Left hindlimb (tissue), 1 donor: ENCODE measurements around the gene ARNT2.

Source experiments
- DNase-seq: peaks from one replicate; pipeline ENCODE4 v3.0.0-alpha.2; 2018

The ARNT2 gene

GRCh38 chr15:80523746-80524145, 119.6 kb downstream of the ARNT2 start:
- no peak for DNase-seq

- no peak for DNase-seq
Measured at GRCh38 chr15:80525853-80526252, 121.7 kb downstream of the ARNT2 start.

DNA sequence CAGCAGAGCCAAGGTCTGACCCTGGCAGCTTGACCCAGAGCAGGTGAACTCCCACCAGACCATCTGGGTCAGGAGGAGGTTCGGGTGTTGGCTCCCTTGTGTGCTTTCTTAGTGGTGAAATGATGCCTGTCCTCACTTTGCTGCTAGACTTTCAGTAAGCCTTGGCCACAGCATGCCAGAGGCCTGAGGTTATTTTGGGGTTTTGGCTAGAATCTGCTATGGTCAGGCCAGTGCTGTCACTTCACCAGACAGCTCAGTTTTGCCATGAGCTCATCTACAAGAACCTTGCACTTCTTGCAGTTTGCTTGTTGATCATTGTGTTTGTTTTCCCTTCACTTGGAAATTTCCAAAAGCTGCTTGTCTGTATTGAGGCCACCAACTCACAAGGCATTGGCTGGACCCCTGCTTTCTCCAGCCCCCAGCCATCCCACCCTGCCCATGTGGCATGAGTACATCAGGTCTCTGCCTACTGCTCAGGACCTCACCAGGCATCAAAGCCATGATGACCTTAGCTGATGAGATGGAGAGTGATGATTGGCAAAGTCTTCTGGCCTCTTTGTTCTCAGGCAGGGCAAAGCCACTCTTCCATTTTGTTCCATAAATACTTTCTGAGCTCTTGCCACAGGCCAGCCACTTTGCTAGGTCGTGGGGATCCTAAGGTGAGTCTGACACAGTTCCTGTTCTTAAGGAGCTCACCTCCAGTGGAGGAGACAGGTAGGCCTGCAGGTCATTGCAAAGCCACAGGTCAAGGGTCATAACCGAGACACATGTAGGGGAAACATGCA, 122.6 kb downstream of the ARNT2 start:
- no peak for DNase-seq

DNA sequence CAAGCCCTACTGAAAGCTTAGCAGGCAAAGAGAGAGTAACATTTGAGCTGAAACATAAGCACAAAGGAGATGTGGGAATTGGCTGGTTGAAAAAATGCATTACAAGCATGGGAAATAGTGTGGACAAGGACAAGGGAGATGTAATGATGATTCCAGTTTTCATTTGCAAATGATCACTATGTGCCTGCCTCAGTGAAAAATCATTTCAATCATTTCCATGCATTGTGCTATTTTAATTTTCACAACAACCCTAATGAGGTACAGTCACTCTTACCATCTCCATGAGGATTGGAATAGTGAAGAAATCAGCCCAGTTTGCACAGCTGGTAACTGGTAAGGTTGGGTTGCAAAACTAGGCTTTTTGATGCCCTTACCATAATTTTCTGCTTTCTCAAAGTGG, 123.2 kb downstream of the ARNT2 start:
- DNase-seq = no peak

DNA sequence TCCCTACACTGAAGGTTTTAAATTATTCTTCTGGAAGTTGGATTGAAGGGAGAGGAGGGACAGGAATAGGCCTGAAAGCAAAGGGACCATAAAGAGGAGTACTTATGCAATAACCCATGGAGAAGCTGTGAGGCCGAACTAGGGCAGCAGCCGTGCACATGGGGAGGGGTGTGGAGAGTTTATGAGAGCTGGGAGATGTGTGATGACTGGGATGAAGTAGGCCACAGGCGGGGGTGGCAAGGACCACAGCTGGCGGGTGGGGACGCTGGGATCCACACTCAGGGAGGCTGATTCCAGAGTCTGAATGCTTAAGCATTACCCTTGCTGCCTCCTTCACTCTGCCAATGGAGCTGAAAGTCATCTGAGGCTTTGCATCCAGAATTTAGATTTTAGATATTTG, 123.8 kb downstream of the ARNT2 start:
- DNase-seq = no peak

- no peak for DNase-seq
Measured at GRCh38 chr15:80530737-80531365, 126.7 kb downstream of the ARNT2 start.

GRCh38 chr15:80531388-80531787, 127.2 kb downstream of the ARNT2 start:
- no peak for DNase-seq

DNA sequence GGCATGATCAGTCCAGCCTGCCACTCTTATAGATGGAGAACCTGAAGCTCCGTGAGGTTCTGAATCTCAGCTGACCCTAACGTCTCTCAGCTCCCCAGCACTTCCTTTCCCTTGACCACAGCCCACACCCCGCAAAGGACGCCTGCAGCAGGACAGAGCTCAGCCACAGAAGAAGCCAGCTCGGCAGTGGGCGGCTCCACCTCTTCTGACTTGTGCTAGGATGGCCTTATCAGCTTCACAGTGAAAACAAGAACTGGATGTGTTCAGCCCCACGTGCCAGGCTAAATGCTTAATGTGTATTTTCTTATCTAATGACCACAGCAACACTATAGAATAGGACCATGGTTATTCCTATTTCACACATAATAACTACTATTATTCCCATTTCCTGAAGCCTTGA, 127.6 kb downstream of the ARNT2 start:
- DNase-seq = no peak

GRCh38 chr15:80533790-80534333, 129.7 kb downstream of the ARNT2 start:
- DNase-seq = no peak

DNA sequence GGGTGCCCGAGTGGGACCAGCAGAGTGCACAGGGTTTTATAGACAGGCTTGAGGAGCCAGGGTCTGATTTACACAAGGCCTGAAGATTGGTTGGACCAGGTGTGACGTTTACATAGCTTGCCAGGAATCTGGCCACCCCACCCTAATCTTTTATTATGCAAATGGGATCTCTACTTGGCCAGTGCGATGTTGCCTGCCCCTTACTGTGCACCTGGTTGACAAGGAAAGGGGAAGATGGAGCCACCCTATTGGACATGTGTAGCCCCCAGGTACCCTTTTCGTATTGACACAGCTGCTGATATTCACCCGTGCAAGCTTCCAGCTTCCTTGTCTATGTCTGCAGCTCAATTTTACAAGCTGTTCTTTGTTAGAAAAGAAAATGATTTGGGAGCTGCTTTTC, 132.0 kb downstream of the ARNT2 start:
- DNase-seq = no peak

GRCh38 chr15:80536716-80537115, 132.5 kb downstream of the ARNT2 start:
- no peak for DNase-seq

DNA sequence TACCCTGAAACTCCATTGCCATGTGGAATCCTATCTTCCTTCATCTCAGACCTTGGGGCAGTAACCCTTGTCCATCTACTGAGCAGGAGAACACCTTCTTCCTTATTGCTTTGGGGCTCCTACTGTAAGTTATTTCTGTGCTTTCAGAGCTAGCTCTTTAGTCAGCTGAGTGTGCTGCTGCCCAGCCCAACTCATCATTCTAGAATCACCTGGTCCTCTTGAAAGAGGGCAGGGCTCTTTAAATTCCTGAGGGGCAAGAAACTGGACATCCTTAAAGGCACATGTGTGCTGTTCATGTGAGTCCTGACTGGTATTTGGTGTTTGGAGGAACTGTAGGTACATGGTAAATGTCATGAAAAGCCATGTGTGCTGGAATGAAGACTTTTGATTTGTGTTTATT, 140.9 kb downstream of the ARNT2 start:
- DNase-seq = no peak

- no peak for DNase-seq
Measured at GRCh38 chr15:80547264-80547663, 143.1 kb downstream of the ARNT2 start.

- DNase-seq = no peak
Measured at GRCh38 chr15:80549191-80549590, 145.0 kb downstream of the ARNT2 start.

GRCh38 chr15:80549654-80550053, 145.5 kb downstream of the ARNT2 start:
- DNase-seq = no peak

- no peak for DNase-seq
Measured at GRCh38 chr15:80550219-80550907, 146.2 kb downstream of the ARNT2 start.

- DNase-seq = no peak
Measured at GRCh38 chr15:80550908-80551260, 146.7 kb downstream of the ARNT2 start.

- DNase-seq = no peak
Measured at GRCh38 chr15:80551348-80551747, 147.2 kb downstream of the ARNT2 start.

- no peak for DNase-seq
Measured at GRCh38 chr15:80554560-80554959, 150.4 kb downstream of the ARNT2 start.

- no peak for DNase-seq
Measured at GRCh38 chr15:80556694-80557367, 152.6 kb downstream of the ARNT2 start.

GRCh38 chr15:80557441-80558234, 153.5 kb downstream of the ARNT2 start:
- DNase-seq = no peak

DNA sequence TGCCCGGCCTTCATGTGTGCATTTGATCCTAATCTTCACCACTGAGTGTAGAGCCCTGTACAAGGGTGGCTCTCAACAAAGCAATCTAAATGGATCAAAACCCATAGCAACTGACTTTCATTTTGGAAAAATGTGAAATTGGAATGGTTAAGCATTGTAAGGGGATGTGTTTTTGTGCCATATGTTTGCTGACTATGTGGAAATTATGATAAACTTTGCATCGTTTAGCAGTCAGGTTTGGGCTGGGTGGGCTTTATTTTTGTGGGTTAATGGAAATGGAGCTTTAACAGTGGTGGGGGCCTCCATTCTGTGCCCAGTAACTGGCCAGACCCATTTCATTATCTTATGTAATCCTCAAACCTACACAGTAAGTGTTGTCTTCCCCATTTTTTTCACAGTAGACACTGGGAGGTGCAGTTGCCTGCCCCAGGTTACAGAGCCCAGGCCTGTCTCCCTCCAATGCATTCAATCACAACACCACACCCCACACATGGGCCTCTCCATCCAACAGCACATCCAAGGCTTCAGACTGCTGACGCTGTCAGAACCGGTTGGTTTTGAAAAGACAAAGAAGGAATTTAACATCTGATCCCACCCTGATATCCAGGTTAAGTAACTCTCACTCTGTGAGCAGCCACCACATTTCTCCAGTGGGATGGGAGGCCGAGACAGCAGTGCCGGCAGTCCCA, 154.6 kb downstream of the ARNT2 start:
- DNase-seq = no peak
